Trophoblast cell (in vitro differentiated cells and primary cell): ENCODE measurements around the gene ATG7.
A peak's percentile ranks its signal among the peaks of the same experiment; 100 is the strongest.
"Not testable (repeated sequence)": the region's sequence is repeated elsewhere in the genome, so short reads cannot be mapped to it uniquely, and the experiment has no call there.

Experiments
- DNase-seq, 2 donors: peaks; one replicate each; pipeline ENCODE4 v3.0.0-alpha.2; 2016
- H2AFZ ChIP-seq: 2 replicates; pipeline ENCODE4 v1.6.1; 2013; ENCODE audit warnings: low read length, moderate library complexity, mild to moderate bottlenecking; ENCODE audit not compliant: insufficient read depth, poor library complexity
- H2AK5ac ChIP-seq: 2 replicates; pipeline ENCODE4 v1.6.1; 2013; ENCODE audit warnings: mild to moderate bottlenecking, low read length
- H2BK120ac ChIP-seq: 2 replicates; pipeline ENCODE4 v1.6.1; 2013; ENCODE audit warnings: low read length, mild to moderate bottlenecking, moderate library complexity; ENCODE audit not compliant: insufficient read depth, poor library complexity
- H2BK12ac ChIP-seq: 2 replicates; pipeline ENCODE4 v1.6.1; 2013; ENCODE audit warnings: mild to moderate bottlenecking, low read length, moderate library complexity
- H2BK5ac ChIP-seq: 2 replicates; pipeline ENCODE4 v1.6.1; 2013; ENCODE audit warnings: low read length, low read depth, moderate library complexity, mild to moderate bottlenecking; ENCODE audit not compliant: poor library complexity
- H3K14ac ChIP-seq: 2 replicates; pipeline ENCODE4 v1.6.1; 2013; ENCODE audit warnings: mild to moderate bottlenecking, low read length
- H3K18ac ChIP-seq: 2 replicates; pipeline ENCODE4 v1.6.1; 2013; ENCODE audit warnings: mild to moderate bottlenecking, low read length
- H3K23ac ChIP-seq: 2 replicates; pipeline ENCODE4 v1.6.1; 2013; ENCODE audit warnings: low read length
- H3K27ac ChIP-seq: 2 replicates; pipeline ENCODE4 v1.5.1; 2013; ENCODE audit warnings: low read depth, mild to moderate bottlenecking, inconsistent platforms, low read length, moderate library complexity
- H3K27me3 ChIP-seq: 2 replicates; pipeline ENCODE4 v1.6.1; 2013; ENCODE audit warnings: inconsistent platforms, mild to moderate bottlenecking, low read length, moderate library complexity; ENCODE audit not compliant: insufficient read depth
- H3K36me3 ChIP-seq, 2 experiments: 1 replicate in 1 of 2; 2 replicates in 1 of 2; pipeline ENCODE4 v1.6.1; 2013; ENCODE audit warnings: low read length in 2 of 2, mild to moderate bottlenecking in 2 of 2, moderate library complexity in 1 of 2; ENCODE audit not compliant: insufficient read depth in 2 of 2, control insufficient read depth in 1 of 2
- H3K4ac ChIP-seq: 2 replicates; pipeline ENCODE4 v1.6.1; 2013; ENCODE audit warnings: low read depth, mild to moderate bottlenecking, low read length, moderate library complexity
- H3K4me1 ChIP-seq, 2 experiments: 1 replicate in 1 of 2; 2 replicates in 1 of 2; pipeline ENCODE4 v1.6.1; 2013; ENCODE audit warnings: low read length in 2 of 2, mild to moderate bottlenecking in 2 of 2, moderate library complexity in 1 of 2; ENCODE audit not compliant: insufficient read depth in 2 of 2, control insufficient read depth in 1 of 2
- H3K4me2 ChIP-seq: 2 replicates; pipeline ENCODE4 v1.6.1; 2013; ENCODE audit warnings: inconsistent platforms, mild to moderate bottlenecking, low read length, moderate library complexity
- H3K4me3 ChIP-seq: 2 replicates; pipeline ENCODE4 v1.5.1; 2013; ENCODE audit warnings: mild to moderate bottlenecking, low read depth, low read length, inconsistent platforms
- H3K79me1 ChIP-seq: one replicate; pipeline ENCODE4 v1.6.1; 2013; ENCODE audit warnings: low read length
- H3K79me2 ChIP-seq: 2 replicates; pipeline ENCODE4 v1.6.1; 2013; ENCODE audit warnings: low read length, mild to moderate bottlenecking; ENCODE audit not compliant: control insufficient read depth, insufficient read depth, poor library complexity
- H3K9ac ChIP-seq: 2 replicates; pipeline ENCODE4 v1.6.1; 2013; ENCODE audit warnings: mild to moderate bottlenecking, low read length
- H3K9me3 ChIP-seq: 2 replicates; pipeline ENCODE4 v1.6.1; 2013; ENCODE audit warnings: low read depth, mild to moderate bottlenecking, control low read depth, inconsistent platforms, low read length; ENCODE audit not compliant: insufficient read depth
- H4K12ac ChIP-seq: 2 replicates; pipeline ENCODE4 v1.6.1; 2013; ENCODE audit warnings: low read depth, mild to moderate bottlenecking, low read length, moderate library complexity
- H4K8ac ChIP-seq: 2 replicates; pipeline ENCODE4 v1.6.1; 2013; ENCODE audit warnings: low read depth, mild to moderate bottlenecking, low read length, moderate library complexity
- H4K91ac ChIP-seq: one replicate; pipeline ENCODE4 v1.6.1; 2013; ENCODE audit warnings: low read depth, mild to moderate bottlenecking, low read length, moderate library complexity
- WGBS: extraction: QIAGEN DNeasy Blood & Tissue Kit; methylation state at CpG from one replicate; pipeline ENCODE4 v1.1.7; 2013; ENCODE audit warnings: missing lambda C conversion rate; ENCODE audit not compliant: insufficient read length, insufficient coverage; ENCODE audit errors: extremely low coverage; 5-methylcytosine and 5-hydroxymethylcytosine counted together

The ATG7 gene

GRCh38 chr3:11498646-11499045, 226.4 kb downstream of the ATG7 start:
- Histone ChIP-seq H3K4me2 (peak overlapping the region; percentile 10), H4K91ac (no peak overlapping the region), H3K36me3 (no peaks in the 10 kb centered on the region), H3K79me1 (peaks cover 2% of the 10 kb centered on the region), H2AK5ac (no peak overlapping the region), H3K4me1 (peaks cover 5 to 8% of the 10 kb centered on the region in 2 experiments), H3K23ac (no peak overlapping the region), H3K14ac (no peak overlapping the region), H2AFZ (no peak overlapping the region), H3K4ac (no peak overlapping the region), H3K18ac (no peak overlapping the region), H3K27me3 (no peaks in the 10 kb centered on the region), H3K9ac (no peak overlapping the region), H3K27ac (no peak overlapping the region), H2BK5ac (no peak overlapping the region), H3K9me3 (peaks cover 5% of the 10 kb centered on the region), H2BK120ac (no peak overlapping the region), H4K8ac (no peak overlapping the region), H3K4me3 (no peak overlapping the region), H4K12ac (no peak overlapping the region), H2BK12ac (no peak overlapping the region), H3K79me2 (no peaks in the 10 kb centered on the region)
- DNase-seq, result peak; percentile 16 to 46
- no CpG with 5 or more reads among the region's 1 CpG for WGBS

GRCh38 chr3:11499144-11499543, 226.9 kb downstream of the ATG7 start:
- H3K4ac ChIP-seq, result no peak overlapping the region
- peaks cover 5 to 8% of the 10 kb centered on the region in 2 experiments for H3K4me1 ChIP-seq
- no peak overlapping the region for H3K18ac ChIP-seq
- no peaks in the 10 kb centered on the region for H3K27me3 ChIP-seq
- no peak overlapping the region for H2AK5ac ChIP-seq
- no peak overlapping the region for H4K12ac ChIP-seq
- H3K27ac ChIP-seq, result no peak overlapping the region
- no CpG with 5 or more reads among the region's 6 CpGs for WGBS
- H4K8ac ChIP-seq, result no peak overlapping the region
- H3K4me2 ChIP-seq, result no peak overlapping the region
- H3K4me3 ChIP-seq, result no peak overlapping the region
- H2BK12ac ChIP-seq, result no peak overlapping the region
- H3K14ac ChIP-seq, result no peak overlapping the region
- DNase-seq, result peak; percentile 40 to 86
- H3K79me2 ChIP-seq, result no peaks in the 10 kb centered on the region
- H3K23ac ChIP-seq, result no peak overlapping the region
- no peak overlapping the region for H4K91ac ChIP-seq
- H2BK5ac ChIP-seq, result no peak overlapping the region
- H3K36me3 ChIP-seq, result no peaks in the 10 kb centered on the region
- H3K9ac ChIP-seq, result no peak overlapping the region
- H3K79me1 ChIP-seq, result peaks cover 2% of the 10 kb centered on the region
- no peak overlapping the region for H2BK120ac ChIP-seq
- H2AFZ ChIP-seq, result no peak overlapping the region
- peaks cover under 1% of the 10 kb centered on the region for H3K9me3 ChIP-seq

GRCh38 chr3:11502413-11502812, 230.2 kb downstream of the ATG7 start:
- H3K4ac ChIP-seq, H3K9me3 ChIP-seq, H4K8ac ChIP-seq, H3K14ac ChIP-seq, H2BK5ac ChIP-seq, H3K9ac ChIP-seq, H3K18ac ChIP-seq, H3K4me3 ChIP-seq, H3K27ac ChIP-seq, H3K23ac ChIP-seq, H3K4me2 ChIP-seq, H2AK5ac ChIP-seq, H4K91ac ChIP-seq, H3K4me1 ChIP-seq, H3K27me3 ChIP-seq, H4K12ac ChIP-seq, H3K36me3 ChIP-seq, H3K79me1 ChIP-seq, H2BK12ac ChIP-seq, DNase-seq, H2AFZ ChIP-seq, H3K79me2 ChIP-seq, H2BK120ac ChIP-seq: not testable (repeated sequence)
- no CpG with 5 or more reads among the region's 3 CpGs for WGBS

GRCh38 chr3:11507719-11508118, 235.5 kb downstream of the ATG7 start:
- Histone ChIP-seq H3K9me3 (no peaks in the 10 kb centered on the region), H3K4me3 (no peak overlapping the region), H3K79me2 (no peaks in the 10 kb centered on the region), H3K27ac (no peak overlapping the region), H4K12ac (no peak overlapping the region), H3K4me2 (no peak overlapping the region), H3K4ac (no peak overlapping the region), H3K4me1 (peaks cover 4 to 5% of the 10 kb centered on the region in 2 experiments), H3K36me3 (no peaks in the 10 kb centered on the region), H2BK5ac (no peak overlapping the region), H4K8ac (no peak overlapping the region), H3K79me1 (peaks cover 1% of the 10 kb centered on the region), H4K91ac (no peak overlapping the region), H3K23ac (no peak overlapping the region), H3K18ac (no peak overlapping the region), H3K9ac (no peak overlapping the region), H2BK120ac (no peak overlapping the region), H3K27me3 (no peaks in the 10 kb centered on the region), H2AK5ac (no peak overlapping the region), H3K14ac (no peak overlapping the region), H2AFZ (no peak overlapping the region), H2BK12ac (no peak overlapping the region)
- DNase-seq, result no peak
